HG03097 (cell line): ENCODE data around the gene LIMD2.
A peak's percentile ranks its signal among the peaks of the same experiment; 100 is the strongest.

Experiments
- ATAC-seq: cut with Tn5 transposase; IDR thresholded peaks from one replicate; pipeline ENCODE4 v1.9.1; 2021; ENCODE audit not compliant: unreplicated experiment, low FRiP score

LIMD2 gene

GRCh38 chr17:63701868-63702720, 2.2 kb upstream of the LIMD2 start:
- no peak for ATAC-seq

DNA sequence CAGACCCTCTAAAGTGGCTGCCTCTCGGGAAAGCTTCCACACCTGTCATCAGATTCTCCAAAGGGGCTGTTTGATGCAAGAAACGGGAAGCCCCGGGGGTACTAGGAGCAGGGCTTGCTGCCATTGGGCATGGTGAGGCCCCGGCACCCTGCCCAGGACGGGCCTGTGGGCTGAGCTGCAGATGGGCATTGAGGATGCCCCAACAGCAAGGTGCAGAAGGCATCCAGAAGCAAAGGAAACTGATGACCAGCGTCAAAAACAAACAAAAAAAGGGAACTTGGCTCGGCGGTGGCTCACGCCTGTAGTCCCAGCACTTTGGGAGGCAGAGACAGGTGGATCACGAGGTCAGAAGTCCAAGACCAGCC, 1.5 kb upstream of the LIMD2 start:
- no peak for ATAC-seq

DNA sequence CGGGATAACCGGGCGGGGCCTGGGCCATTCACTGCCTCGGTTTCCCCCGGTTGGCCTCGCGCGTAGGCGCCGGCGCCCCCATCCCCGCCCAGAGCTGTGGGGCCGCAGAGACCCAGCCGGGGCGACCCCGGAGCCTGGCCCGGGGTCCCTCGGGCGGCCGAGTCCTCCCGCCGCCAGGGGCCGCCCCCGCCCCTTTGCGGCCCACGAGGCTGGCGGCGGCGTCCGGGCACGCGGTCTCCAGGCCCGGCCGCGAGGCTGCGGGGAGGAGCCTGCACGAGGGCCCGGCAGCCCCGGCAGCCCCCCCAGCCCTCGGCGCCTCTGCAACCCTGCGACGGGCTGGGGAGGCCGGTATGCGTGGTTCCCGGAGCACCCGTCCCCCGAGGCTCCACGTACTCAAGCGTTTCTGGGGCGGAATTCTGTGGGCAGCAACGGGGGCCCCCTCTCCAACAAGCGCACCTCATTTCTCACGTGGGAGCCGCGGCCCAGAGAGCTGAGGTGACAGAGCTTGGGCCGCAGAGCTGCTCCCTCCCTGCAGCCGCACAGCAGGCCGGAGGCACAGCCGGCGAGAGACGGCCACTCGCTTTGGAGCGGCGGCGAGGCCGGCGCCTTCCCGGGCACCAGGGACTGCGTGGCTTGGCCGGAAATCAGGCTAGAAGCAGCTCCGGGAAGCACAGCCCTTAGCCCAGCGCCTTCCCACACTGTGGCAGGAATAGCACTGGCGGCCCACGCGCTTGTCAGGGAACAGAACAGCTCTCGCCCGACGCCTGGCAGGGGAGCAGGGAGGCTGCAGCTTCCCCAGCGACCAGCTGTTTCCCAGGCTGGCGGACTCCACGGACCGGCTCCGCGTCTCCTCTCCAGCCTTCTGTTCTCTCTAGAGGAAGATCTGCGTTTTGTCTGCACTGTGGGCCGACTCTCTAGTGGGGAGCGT, 867 bp upstream of the LIMD2 start:
- no peak for ATAC-seq

- ATAC-seq = peak; percentile 24
These were observed 863 bp downstream of the LIMD2 start for GRCh38 chr17:63698886-63699637.

DNA sequence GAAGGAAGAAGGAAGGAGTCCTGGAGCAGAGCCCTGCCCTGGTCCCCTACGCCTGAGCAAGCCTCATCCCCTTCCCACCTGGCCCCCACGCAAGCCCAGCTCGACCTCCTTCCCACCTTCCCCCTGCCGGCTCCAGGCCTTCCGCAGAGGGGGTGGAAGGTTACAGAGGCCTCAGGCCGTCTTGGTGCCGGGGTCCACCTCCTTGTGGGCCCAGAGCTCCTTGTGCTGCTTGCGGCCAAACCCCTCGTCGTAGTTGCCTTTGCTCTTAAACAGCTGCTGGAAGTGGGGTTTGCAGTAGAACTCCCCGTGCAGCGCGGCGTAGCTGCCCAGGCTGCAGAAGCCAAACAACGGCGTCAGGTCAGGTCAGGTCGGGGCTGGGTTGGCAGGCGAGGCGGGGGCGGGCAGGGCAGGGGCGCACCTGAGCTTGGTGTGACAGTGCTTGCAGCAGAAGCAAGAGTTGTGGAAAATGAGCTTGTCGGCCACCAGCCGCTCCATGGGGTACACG, 1.5 kb downstream of the LIMD2 start:
- no peak for ATAC-seq

DNA sequence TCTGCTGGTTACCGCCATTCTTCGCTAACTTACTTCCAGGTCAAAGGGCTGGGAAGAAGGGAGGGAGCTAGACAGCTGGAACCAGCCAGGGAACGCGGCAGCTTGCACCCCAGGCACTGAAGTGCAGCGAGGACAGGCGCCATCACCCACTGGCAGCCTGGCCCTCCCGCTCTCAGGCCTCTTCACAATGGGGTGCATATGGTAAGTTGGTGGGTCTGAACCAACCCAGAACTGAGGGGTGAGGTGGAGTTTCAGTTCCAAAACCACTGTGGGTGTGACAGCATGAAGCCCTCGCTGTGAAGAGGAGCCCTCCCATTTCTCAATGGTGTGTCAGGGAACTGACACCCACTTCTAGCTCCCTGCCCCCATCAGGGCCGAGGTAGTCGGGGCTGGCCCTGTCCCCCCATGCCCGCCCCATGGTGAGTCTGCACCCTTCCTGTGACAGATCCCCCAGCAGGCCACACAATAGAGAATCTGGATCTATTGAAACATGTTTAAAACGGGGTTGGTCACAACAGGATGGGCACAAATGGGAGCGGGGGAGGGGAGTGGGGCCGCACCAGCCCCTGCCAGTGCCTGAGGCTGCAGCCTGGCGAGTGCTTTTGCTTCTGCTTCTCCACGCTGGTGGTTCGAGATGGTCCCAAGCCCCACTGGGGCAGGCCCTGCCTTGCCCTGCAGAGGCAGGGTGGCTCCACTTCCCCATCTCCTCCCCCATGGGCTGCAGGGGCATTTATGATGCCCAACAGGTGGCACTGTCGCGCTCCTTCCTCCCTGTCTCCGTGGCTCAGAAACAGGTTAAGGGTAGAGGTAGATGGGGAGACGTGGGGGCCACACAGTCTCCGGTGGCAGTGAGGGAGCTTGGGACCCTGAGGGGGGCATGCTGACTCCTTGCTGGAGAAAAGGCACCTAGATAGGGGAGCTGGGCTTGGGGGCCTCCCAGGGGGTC, 2.3 kb downstream of the LIMD2 start:
- ATAC-seq = no peak

DNA sequence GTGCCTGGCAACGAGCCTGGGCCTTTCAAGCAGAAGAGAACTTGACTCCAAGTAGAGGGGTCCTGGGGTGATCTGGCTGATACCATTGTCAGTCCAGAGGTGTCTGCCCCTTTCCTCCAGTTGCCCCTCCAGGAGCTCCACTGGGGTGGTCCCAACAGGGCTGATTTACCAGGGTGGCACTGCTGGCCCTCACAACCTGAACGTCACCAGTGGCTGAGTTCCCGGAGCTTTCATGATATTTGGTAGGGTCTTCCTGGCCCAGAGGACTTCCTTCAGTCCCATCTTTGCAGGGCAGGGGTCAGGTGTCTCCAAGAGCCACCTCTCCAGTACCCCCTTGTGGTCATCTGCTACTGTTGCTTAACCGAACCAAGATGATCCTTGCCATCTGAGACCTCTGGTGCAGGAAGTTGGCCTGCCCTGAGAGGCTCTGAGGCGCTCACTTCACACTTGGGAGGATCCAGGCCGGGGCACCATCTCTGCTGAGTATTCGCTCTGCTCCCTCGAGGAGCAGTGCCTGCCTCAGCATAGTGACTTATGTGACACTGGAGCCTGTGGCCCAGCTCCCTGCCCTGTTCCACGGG, 3.5 kb downstream of the LIMD2 start:
- ATAC-seq = no peak

GRCh38 chr17:63695889-63696288, 4.0 kb downstream of the LIMD2 start:
- ATAC-seq = no peak

GRCh38 chr17:63694950-63695773, 4.8 kb downstream of the LIMD2 start:
- no peak for ATAC-seq

- no peak for ATAC-seq
These were observed 5.5 kb downstream of the LIMD2 start for GRCh38 chr17:63694229-63694949.

DNA sequence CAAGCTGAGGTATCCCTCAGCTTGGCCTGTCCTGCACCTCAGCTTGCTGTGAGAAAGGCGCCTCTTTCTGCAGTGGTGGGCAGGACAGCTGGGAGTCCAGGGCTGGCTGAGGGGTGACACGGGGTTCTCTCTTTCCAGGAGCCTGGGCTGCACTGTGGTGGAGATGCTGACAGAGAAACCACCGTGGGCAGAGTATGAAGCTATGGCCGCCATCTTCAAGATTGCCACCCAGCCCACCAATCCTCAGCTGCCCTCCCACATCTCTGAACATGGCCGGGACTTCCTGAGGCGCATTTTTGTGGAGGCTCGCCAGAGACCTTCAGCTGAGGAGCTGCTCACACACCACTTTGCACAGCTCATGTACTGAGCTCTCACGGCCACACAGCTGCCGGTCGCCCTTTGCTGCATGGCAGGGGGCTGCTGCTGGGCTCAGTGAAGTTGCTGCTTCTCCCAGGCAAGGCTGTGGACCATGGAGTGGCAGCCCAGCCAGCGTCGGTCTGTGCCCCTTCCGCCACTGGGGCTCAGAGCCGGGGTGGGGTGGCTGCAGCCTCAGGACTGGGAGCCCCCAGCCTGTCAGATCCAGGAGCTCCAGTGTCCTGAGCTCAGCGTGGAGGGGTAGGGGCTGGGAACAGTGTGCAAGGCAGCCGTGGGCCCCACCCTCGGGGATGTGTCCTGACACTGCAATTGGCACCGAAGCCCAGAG, 6.4 kb downstream of the LIMD2 start:
- no peak for ATAC-seq

GRCh38 chr17:63692195-63692816, 7.6 kb downstream of the LIMD2 start:
- no peak for ATAC-seq

DNA sequence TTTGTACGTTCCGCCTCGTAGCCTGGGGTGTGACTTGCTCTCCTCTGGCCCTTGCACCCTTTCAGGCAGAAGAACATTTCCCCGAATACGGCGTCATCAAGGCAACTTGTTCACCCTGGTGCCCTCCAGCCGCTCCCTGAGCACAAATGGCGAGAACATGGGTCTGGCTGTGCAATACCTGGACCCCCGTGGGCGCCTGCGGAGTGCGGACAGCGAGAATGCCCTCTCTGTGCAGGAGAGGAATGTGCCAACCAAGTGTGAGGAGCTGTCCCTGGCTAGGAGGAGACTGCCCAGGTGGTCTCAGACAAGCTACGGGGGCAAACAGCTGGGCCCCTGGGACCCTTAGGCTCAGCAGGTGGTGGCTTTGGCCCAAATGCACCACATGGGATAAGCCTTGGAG, 10.4 kb downstream of the LIMD2 start:
- no peak for ATAC-seq

DNA sequence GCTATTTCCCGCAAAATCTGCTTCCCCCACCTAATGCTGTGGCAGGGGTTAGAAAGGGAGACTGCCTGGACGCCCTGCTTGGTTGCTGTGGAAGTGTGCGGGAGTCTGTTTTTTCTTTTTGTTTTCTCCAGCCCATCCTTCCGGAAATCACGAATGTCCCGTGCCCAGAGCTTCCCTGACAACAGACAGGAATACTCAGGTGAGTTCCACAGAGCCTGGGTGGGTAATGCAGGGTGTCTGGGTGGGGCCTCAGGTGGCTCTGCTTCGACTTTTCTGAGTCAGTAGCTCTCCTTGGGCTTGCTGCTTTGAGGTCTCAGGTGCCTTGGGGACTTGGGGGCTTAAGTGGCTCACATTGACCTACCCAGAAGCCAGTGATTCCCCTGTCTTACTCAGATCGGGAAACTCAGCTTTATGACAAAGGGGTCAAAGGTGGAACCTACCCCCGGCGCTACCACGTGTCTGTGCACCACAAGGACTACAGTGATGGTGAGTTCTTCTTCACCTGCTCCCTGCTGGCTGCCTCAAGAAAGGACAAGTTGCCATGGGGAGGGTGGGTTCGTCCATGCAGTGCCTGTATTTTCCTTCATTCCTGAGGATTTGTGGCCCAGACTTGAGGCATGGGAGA, 11.4 kb downstream of the LIMD2 start:
- ATAC-seq = no peak

DNA sequence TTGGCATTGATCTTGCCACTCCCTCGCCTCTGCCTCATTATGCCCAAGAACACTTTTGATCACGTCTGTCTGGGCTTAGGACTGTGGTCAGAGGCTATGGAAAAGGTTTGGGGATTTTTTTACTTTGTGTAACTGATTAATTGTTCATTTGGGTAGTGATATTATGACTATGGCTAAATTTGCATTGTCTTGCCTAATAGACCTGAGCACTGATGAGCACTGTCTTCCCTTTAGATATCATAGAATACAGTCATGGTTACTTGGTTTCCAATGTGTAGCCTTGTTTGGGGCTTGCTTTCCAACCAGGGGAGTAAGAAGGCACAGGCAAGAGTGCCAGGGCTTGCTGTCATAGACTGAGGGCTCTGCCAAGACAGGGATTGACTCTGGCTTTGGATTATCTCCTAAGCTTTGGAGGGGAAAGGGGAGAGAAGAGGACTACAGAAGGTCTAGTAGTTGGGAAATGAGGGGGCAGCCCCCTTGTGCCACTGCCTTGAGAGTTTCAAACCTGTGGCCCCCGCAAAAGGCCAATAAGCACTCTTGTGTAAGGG, 13.7 kb downstream of the LIMD2 start:
- no peak for ATAC-seq

DNA sequence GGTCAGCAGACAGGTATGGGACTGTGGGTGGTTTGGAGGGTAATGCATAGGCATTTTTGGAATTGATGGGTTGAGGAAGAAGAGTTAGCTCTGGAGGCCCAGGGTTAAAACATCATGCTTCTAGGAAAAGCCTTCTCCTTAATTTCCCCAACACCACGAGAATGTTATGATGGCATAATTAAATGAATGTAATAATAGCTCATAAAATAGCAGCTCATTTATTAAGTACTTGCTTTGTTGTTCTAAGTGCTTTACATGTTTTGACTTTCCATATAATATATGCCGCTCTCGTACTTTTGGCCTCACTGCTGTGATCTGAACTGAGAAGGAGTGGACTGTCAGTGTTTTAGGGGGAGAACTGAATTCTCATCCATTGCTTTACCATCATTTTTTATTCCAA, 14.3 kb downstream of the LIMD2 start:
- no peak for ATAC-seq
